Neutrophil (primary cell): ENCODE data around the gene CYP2C9.

Source experiments
- H3K27ac ChIP-seq: fragments of 200-600 bp; sonication (generic); 2 replicates; pipeline ENCODE4 v1.5.1; 2016; ENCODE audit warnings: mild to moderate bottlenecking, moderate library complexity
- H3K27me3 ChIP-seq: fragments of 200-600 bp; sonication (generic); 2 replicates; pipeline ENCODE4 v1.6.0; 2016; ENCODE audit warnings: mild to moderate bottlenecking
- H3K36me3 ChIP-seq: fragments of 200-600 bp; sonication (generic); 2 replicates; pipeline ENCODE4 v1.5.1; 2017
- H3K4me1 ChIP-seq, 2 experiments: fragments of 200-600 bp in 1 of 2; sonication (generic) in 1 of 2; 1 replicate in 1 of 2; 2 replicates in 1 of 2; pipeline versions ENCODE4 v1.5.1 to v1.6.1; 2013 to 2016; ENCODE audit warnings: low read depth in 1 of 2, low read length in 1 of 2, mild to moderate bottlenecking in 1 of 2, moderate library complexity in 1 of 2; ENCODE audit not compliant: control insufficient read depth in 1 of 2, insufficient read depth in 1 of 2
- H3K4me3 ChIP-seq, 2 experiments: fragments of 200-600 bp in 1 of 2; sonication (generic) in 1 of 2; 1 replicate in 1 of 2; 2 replicates in 1 of 2; pipeline ENCODE4 v1.5.1; 2013 to 2016; ENCODE audit warnings: low read depth in 1 of 2, low read length in 1 of 2, mild to moderate bottlenecking in 1 of 2, moderate library complexity in 1 of 2
- H3K9me3 ChIP-seq: fragments of 200-600 bp; sonication (generic); 2 replicates; pipeline ENCODE4 v1.5.1; 2016
- TF ChIP-seq, protein P1 (sequence below): fragments of 200-600 bp; sonication (generic); IDR thresholded peaks from 2 replicates; pipeline ENCODE4 v1.5.1; 2016; ENCODE audit warnings: antibody characterized with exemption

CYP2C9 gene

DNA sequence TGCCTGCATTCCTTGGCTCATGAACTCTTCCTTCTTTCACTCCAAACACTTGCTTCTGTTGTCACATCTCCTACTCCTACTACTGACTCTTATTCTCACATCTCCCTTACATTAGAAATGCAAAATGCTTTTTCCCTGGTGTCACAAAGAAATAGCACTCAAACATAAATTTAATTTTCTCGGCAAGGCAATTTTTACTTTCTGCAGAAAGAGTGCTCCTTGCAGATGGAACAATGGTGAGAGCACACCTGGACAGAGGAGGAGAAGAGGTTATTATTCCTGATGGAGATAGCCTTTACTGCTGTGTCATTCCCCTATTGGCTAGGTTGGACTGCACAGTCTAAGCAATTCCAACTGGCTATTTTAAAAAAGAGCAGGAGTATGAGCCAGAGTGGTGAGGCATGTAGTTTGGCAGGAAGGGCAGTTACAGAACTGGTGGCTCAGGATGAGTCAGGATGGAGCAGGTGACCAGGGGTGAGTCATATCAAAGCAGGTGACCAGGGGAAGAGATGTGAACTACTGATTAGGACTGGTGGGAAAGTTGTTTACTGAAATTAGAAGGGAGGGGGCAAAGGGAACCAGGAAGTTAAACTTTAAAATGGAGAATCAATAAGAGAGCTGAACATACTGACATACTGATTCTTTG, 52.9 kb downstream of the CYP2C9 start:
- H3K27ac ChIP-seq, result no peak overlapping the region
- TF ChIP-seq, protein P1, sequence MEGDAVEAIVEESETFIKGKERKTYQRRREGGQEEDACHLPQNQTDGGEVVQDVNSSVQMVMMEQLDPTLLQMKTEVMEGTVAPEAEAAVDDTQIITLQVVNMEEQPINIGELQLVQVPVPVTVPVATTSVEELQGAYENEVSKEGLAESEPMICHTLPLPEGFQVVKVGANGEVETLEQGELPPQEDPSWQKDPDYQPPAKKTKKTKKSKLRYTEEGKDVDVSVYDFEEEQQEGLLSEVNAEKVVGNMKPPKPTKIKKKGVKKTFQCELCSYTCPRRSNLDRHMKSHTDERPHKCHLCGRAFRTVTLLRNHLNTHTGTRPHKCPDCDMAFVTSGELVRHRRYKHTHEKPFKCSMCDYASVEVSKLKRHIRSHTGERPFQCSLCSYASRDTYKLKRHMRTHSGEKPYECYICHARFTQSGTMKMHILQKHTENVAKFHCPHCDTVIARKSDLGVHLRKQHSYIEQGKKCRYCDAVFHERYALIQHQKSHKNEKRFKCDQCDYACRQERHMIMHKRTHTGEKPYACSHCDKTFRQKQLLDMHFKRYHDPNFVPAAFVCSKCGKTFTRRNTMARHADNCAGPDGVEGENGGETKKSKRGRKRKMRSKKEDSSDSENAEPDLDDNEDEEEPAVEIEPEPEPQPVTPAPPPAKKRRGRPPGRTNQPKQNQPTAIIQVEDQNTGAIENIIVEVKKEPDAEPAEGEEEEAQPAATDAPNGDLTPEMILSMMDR, result no peak
- no peaks in the 10 kb centered on the region for H3K4me1 ChIP-seq
- H3K9me3 ChIP-seq, result peaks cover 4% of the 10 kb centered on the region
- no peak overlapping the region for H3K4me3 ChIP-seq
- H3K36me3 ChIP-seq, result no peaks in the 10 kb centered on the region
- no peaks in the 10 kb centered on the region for H3K27me3 ChIP-seq

DNA sequence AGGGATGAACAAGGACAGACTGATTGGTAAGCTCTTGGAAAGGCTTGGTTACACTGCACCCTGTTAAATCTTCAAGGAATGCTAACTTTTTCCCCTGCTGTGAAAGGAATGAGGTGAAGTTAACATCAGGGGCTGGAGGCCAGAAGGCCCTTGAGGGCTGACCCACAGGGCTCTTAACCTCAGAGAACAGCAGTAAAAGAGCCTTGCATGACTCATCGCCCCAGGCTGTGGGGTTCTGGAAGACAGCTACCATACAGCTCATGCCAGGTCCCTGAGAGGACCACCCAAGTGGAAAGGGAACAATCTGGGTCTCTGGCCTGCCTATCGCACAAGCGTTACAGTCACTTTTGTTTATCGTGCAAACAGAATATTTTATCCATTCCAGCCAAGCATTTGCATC, 54.4 kb downstream of the CYP2C9 start:
- peaks cover 4% of the 10 kb centered on the region for H3K9me3 ChIP-seq

DNA sequence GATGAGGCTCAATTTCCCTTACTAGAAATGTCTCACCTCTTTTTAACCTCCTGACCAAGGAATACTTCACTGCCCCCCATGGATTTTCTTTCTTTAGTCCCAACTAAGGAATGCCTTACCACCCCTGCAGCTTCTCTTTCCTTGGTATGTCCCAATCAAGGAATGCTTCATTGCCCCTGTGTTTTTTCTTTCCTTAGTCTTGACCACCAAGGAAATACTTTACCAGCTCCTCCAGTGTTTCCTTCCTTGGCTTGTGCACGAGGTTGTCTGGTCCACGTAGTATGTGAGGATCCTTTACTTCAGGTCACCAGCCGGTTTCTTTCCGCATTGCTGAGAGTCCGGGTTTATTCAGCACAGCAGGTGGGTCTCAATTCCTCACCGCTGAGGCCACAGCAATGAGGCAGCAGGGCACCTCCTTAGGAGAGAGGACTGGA, 59.3 kb downstream of the CYP2C9 start:
- Histone ChIP-seq H3K4me1 (no peaks in the 10 kb centered on the region), H3K27me3 (no peaks in the 10 kb centered on the region), H3K4me3 (no peak overlapping the region), H3K27ac (no peak overlapping the region), H3K9me3 (no peaks in the 10 kb centered on the region), H3K36me3 (no peaks in the 10 kb centered on the region)
- TF ChIP-seq, protein P1, result no peak

More for the DNA sequence above, 54.4 kb downstream of the CYP2C9 start:
- Histone ChIP-seq H3K27me3 (no peaks in the 10 kb centered on the region), H3K27ac (no peak overlapping the region), H3K4me3 (no peak overlapping the region), H3K4me1 (no peaks in the 10 kb centered on the region), H3K36me3 (no peaks in the 10 kb centered on the region)
- TF ChIP-seq, protein P1, result no peak

DNA sequence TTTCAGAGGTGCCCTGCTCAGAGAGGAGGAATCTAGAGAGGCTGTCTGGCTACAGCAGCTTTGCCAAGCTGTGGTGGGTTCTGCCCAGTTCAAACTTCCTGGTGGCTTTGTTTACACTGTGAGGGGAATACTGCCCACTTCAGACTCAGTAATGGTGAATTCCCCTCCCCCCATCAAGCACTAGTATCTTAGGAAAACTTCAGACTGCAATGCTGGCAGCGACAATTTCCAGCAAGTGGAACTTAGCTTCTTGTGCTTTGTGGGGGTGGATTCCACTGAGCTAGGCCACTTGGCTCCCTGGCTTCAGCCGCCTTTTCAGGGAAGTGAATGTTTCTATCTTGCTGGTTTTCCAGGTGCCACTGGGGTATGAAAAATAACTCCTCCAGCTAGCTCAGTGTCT, 88.0 kb downstream of the CYP2C9 start:
- Histone ChIP-seq H3K27me3 (no peaks in the 10 kb centered on the region), H3K27ac (no peak overlapping the region), H3K9me3 (no peaks in the 10 kb centered on the region), H3K4me3 (no peak overlapping the region), H3K4me1 (no peaks in the 10 kb centered on the region), H3K36me3 (no peaks in the 10 kb centered on the region)
- TF ChIP-seq, protein P1, result no peak

DNA sequence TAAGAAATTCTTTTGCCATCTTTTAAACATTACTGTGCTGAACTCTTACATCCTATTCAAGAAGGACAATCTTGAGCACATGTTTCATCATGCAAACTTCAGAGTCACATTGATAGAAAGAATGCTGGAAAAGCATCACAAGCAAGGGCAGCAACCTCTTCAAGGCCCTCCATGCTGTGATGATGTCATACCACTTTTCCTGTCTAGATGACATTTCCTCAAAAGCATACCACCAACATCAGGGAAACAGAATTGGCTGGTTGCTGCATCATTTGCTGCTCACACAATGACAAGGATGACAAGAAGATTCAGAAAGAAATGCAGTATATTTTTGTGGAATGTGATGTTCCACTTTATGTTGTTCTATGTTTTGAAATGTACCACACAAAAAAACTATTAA, 93.2 kb downstream of the CYP2C9 start:
- H3K9me3 ChIP-seq, result no peaks in the 10 kb centered on the region
- H3K4me3 ChIP-seq, result no peak overlapping the region
- TF ChIP-seq, protein P1, result no peak
- H3K4me1 ChIP-seq, result no peaks in the 10 kb centered on the region
- H3K36me3 ChIP-seq, result no peaks in the 10 kb centered on the region
- no peak overlapping the region for H3K27ac ChIP-seq
- no peaks in the 10 kb centered on the region for H3K27me3 ChIP-seq
